WTC11 (cell line): ENCODE data around the gene FST. TPM values are rescaled to one million over a fixed set of nuclear protein-coding genes. Genes with fewer than 3 reads are reported as not detected.
A peak's percentile ranks its signal among the peaks of the same experiment; 100 is the strongest.

Source experiments
- ATAC-seq: fragments of 200-7000 bp; cut with Tn5 transposase; 2 replicates; pipeline ENCODE4 v1.10.0; 2021; ENCODE audit warnings: mild to moderate bottlenecking, moderate library complexity
- CTCF ChIA-PET: fragments of 300-600 bp; sonication (Branson Sonifier 250); formaldehyde crosslinking; loops from one replicate; lab custom pipeline; 2021; ENCODE audit warnings: antibody characterized with exemption; lab: Charles Lee
- POLR2A ChIA-PET: fragments of 350-600 bp; sonication (Branson Sonifier 250); formaldehyde crosslinking; loops from one replicate; lab custom pipeline; 2021; ENCODE audit warnings: antibody characterized with exemption; lab: Charles Lee
- DNase-seq: peaks from one replicate; pipeline ENCODE4 v3.0.0; 2021; ENCODE audit warnings: low spot score
- H3K27ac Mint-ChIP-seq: 2 replicates; pipeline ENCODE4 v1.8.0; 2021; ENCODE audit warnings: mixed read lengths
- H3K27me3 Mint-ChIP-seq: 2 replicates; pipeline ENCODE4 v1.8.0; 2021; ENCODE audit warnings: low read depth, mild to moderate bottlenecking, moderate library complexity, mixed read lengths
- H3K36me3 Mint-ChIP-seq: 2 replicates; pipeline ENCODE4 v1.8.0; 2021; ENCODE audit warnings: mixed read lengths
- H3K4me1 Mint-ChIP-seq: 2 replicates; pipeline ENCODE4 v1.8.0; 2022; ENCODE audit warnings: mixed read lengths
- H3K4me3 Mint-ChIP-seq: 2 replicates; pipeline ENCODE4 v1.8.0; 2021; ENCODE audit warnings: mild to moderate bottlenecking, moderate library complexity, mixed read lengths
- H3K9me3 Mint-ChIP-seq: 2 replicates; pipeline ENCODE4 v1.8.0; 2021; ENCODE audit warnings: mixed read lengths
- ARID4B ChIP-seq: sonication (generic); formaldehyde crosslinking; IDR thresholded peaks from 2 replicates; pipeline ENCODE4 v1.8.0; 2023; ENCODE audit warnings: missing genetic modification reagents, mild to moderate bottlenecking, borderline replicate concordance
- CREB1 ChIP-seq: sonication (generic); formaldehyde crosslinking; IDR thresholded peaks from 2 replicates; pipeline ENCODE4 v1.8.0; 2023; ENCODE audit warnings: mild to moderate bottlenecking, missing genetic modification reagents
- EMX1 ChIP-seq: fragments of 250-450 bp; sonication (Bioruptor Pico); IDR thresholded peaks from 2 replicates; pipeline ENCODE4 v1.8.0; 2021; ENCODE audit warnings: mild to moderate bottlenecking
- ESRRA ChIP-seq: sonication (generic); formaldehyde crosslinking; IDR thresholded peaks from 2 replicates; pipeline ENCODE4 v1.8.1; 2022; ENCODE audit warnings: mild to moderate bottlenecking, missing genetic modification reagents, borderline replicate concordance
- GABPB1 ChIP-seq: sonication (generic); formaldehyde crosslinking; IDR thresholded peaks from 2 replicates; pipeline ENCODE4 v1.8.1; 2023; ENCODE audit warnings: mild to moderate bottlenecking, missing genetic modification reagents
- GRHL2 ChIP-seq: fragments of 250-450 bp; sonication (Bioruptor Pico); IDR thresholded peaks from 2 replicates; pipeline ENCODE4 v1.8.0; 2022; ENCODE audit warnings: mild to moderate bottlenecking, moderate library complexity; ENCODE audit not compliant: insufficient replicate concordance, severe bottlenecking
- MAX ChIP-seq: sonication (generic); formaldehyde crosslinking; IDR thresholded peaks from 2 replicates; pipeline ENCODE4 v1.8.0; 2022; ENCODE audit warnings: mild to moderate bottlenecking, missing genetic modification reagents
- MLX ChIP-seq: sonication (generic); formaldehyde crosslinking; IDR thresholded peaks from 2 replicates; pipeline ENCODE4 v1.8.1; 2023; ENCODE audit warnings: mild to moderate bottlenecking, missing genetic modification reagents, moderate library complexity
- NR2C2 ChIP-seq: sonication (generic); formaldehyde crosslinking; IDR thresholded peaks from 2 replicates; pipeline ENCODE4 v1.8.0; 2022; ENCODE audit warnings: mild to moderate bottlenecking, missing genetic modification reagents
- PRRX2 ChIP-seq: fragments of 250-450 bp; sonication (Bioruptor Pico); IDR thresholded peaks from 2 replicates; pipeline ENCODE4 v1.8.0; 2021; ENCODE audit warnings: mild to moderate bottlenecking
- RELA ChIP-seq: sonication (generic); formaldehyde crosslinking; IDR thresholded peaks from 2 replicates; pipeline ENCODE4 v1.8.1; 2022; ENCODE audit warnings: missing genetic modification reagents, mild to moderate bottlenecking, borderline replicate concordance
- ZNF671 ChIP-seq: fragments of 250-450 bp; sonication (Bioruptor Pico); IDR thresholded peaks from 2 replicates; pipeline ENCODE4 v1.8.0; 2021; ENCODE audit warnings: mild to moderate bottlenecking
- total RNA-seq: library from RNA; stranded (reverse); gene quantifications from 3 replicates; pipeline ENCODE4 v1.2.3, GENCODE V29; 2021
- TF ChIP-seq, protein P1 (sequence below): fragments of 250-450 bp; sonication (Bioruptor Pico); IDR thresholded peaks from 2 replicates; pipeline ENCODE4 v1.9.0; 2021; ENCODE audit warnings: moderate library complexity, mild to moderate bottlenecking, inconsistent platforms, borderline replicate concordance
- TF ChIP-seq, protein P2 (sequence below): sonication (generic); formaldehyde crosslinking; IDR thresholded peaks from 2 replicates; pipeline ENCODE4 v1.8.0; 2023; ENCODE audit warnings: missing genetic modification reagents
- TF ChIP-seq, protein P3 (sequence below): fragments of 250-450 bp; sonication (Bioruptor Pico); conservative IDR thresholded peaks from 2 replicates; pipeline ENCODE4 v1.9.0; 2021; ENCODE audit warnings: mild to moderate bottlenecking
- TF ChIP-seq, protein P4 (sequence below): fragments of 250-450 bp; sonication (Bioruptor Pico); IDR thresholded peaks from 2 replicates; pipeline ENCODE4 v1.8.0; 2021; ENCODE audit warnings: mild to moderate bottlenecking

The FST gene
- total RNA-seq, 1 experiment from 2014 or later, result 11.8 TPM

GRCh38 chr5:53463909-53464621, 16.4 kb upstream of the FST start:
- Mint-ChIP-seq H3K36me3 (peaks cover 5% of the 10 kb centered on the region), H3K4me3 (no peak overlapping the region), H3K27ac (no peak overlapping the region), H3K4me1 (peaks cover 5% of the 10 kb centered on the region)
- POLR2A ChIA-PET, result no interaction called here
- TF ChIP-seq MLX (CRISPR knock-in tag) (no peak), MAX (no peak), ARID4B (no peak), ESRRA (CRISPR knock-in tag) (no peak)
- TF ChIP-seq, protein P1, sequence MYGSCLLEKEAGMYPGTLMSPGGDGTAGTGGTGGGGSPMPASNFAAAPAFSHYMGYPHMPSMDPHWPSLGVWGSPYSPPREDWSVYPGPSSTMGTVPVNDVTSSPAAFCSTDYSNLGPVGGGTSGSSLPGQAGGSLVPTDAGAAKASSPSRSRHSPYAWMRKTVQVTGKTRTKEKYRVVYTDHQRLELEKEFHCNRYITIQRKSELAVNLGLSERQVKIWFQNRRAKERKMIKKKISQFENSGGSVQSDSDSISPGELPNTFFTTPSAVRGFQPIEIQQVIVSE (CRISPR knock-in tag), result no peak
- TF ChIP-seq, protein P2, sequence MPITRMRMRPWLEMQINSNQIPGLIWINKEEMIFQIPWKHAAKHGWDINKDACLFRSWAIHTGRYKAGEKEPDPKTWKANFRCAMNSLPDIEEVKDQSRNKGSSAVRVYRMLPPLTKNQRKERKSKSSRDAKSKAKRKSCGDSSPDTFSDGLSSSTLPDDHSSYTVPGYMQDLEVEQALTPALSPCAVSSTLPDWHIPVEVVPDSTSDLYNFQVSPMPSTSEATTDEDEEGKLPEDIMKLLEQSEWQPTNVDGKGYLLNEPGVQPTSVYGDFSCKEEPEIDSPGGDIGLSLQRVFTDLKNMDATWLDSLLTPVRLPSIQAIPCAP, result no peak
- TF ChIP-seq, all 79 proteins: peak for 0
- CTCF ChIA-PET, result interaction anchor here (1.4 kb wide), 1 partner anchor 26 kb away, joined by 3 read pairs; no protein-coding TSS in a partner anchor
- DNase-seq (no peak), ATAC-seq (no peak)
- Mint-ChIP-seq H3K27me3 (no peaks in the 10 kb centered on the region), H3K9me3 (peaks cover 12% of the 10 kb centered on the region)

DNA sequence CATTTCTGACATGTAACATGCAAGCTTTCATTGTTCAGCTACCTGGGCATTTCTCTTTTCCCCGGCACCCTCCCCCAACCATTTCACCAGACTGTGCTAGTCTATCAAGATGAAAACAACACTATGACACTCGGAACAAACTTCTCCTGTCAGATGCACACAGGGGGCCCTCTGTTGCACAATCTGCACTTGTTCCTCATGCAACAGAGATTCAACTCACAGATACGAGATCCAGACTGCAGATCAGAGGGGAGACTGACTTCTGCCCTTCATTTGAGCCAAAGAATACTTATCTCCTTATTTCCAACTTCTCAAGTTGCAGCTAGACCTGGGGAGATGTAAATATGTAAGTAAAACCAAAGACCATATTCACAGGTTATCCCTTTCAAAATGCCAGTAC, 15.7 kb upstream of the FST start:
- peaks cover 6% of the 10 kb centered on the region for H3K9me3 Mint-ChIP-seq
- H3K4me3 Mint-ChIP-seq, result no peak overlapping the region
- POLR2A ChIA-PET, result no interaction called here
- no peak overlapping the region for H3K27ac Mint-ChIP-seq
- no peak for TF ChIP-seq CREB1 (CRISPR knock-in tag)
- TF ChIP-seq GABPB1 (CRISPR knock-in tag), result peak; percentile 93
- TF ChIP-seq, all 79 proteins: peak for 1
- Mint-ChIP-seq H3K27me3 (no peaks in the 10 kb centered on the region), H3K4me1 (peaks cover 4% of the 10 kb centered on the region), H3K36me3 (no peaks in the 10 kb centered on the region; the same call in 1 of the 2 replicates)
- no peak for ATAC-seq
- CTCF ChIA-PET, result interaction anchor here (0.6 to 1.4 kb wide), 2 partner anchors 26 to 34 kb away, joined by 3 read pairs; no protein-coding TSS in a partner anchor
- no peak for DNase-seq

GRCh38 chr5:53469946-53470687, 10.3 kb upstream of the FST start:
- no peak for TF ChIP-seq ZNF671 (CRISPR knock-in tag)
- TF ChIP-seq, all 79 proteins: peak for 0
- ChIA-PET POLR2A (no interaction called here), CTCF (no interaction called here)
- Mint-ChIP-seq H3K27ac (no peak overlapping the region), H3K36me3 (no peaks in the 10 kb centered on the region), H3K4me1 (no peaks in the 10 kb centered on the region), H3K27me3 (no peaks in the 10 kb centered on the region), H3K9me3 (no peaks in the 10 kb centered on the region), H3K4me3 (no peak overlapping the region)
- DNase-seq (no peak), ATAC-seq (no peak)

GRCh38 chr5:53472279-53472678, 8.2 kb upstream of the FST start:
- Mint-ChIP-seq H3K27me3 (no peaks in the 10 kb centered on the region), H3K4me1 (no peaks in the 10 kb centered on the region; the same call in 1 of the 2 replicates), H3K27ac (no peak overlapping the region), H3K9me3 (no peaks in the 10 kb centered on the region), H3K36me3 (no peaks in the 10 kb centered on the region), H3K4me3 (no peak overlapping the region)
- ChIA-PET POLR2A (no interaction called here), CTCF (no interaction called here)
- ATAC-seq (no peak), DNase-seq (no peak)
- no peak for TF ChIP-seq ZNF671 (CRISPR knock-in tag)
- TF ChIP-seq GRHL2 (CRISPR knock-in tag), result no peak
- TF ChIP-seq, protein P3, sequence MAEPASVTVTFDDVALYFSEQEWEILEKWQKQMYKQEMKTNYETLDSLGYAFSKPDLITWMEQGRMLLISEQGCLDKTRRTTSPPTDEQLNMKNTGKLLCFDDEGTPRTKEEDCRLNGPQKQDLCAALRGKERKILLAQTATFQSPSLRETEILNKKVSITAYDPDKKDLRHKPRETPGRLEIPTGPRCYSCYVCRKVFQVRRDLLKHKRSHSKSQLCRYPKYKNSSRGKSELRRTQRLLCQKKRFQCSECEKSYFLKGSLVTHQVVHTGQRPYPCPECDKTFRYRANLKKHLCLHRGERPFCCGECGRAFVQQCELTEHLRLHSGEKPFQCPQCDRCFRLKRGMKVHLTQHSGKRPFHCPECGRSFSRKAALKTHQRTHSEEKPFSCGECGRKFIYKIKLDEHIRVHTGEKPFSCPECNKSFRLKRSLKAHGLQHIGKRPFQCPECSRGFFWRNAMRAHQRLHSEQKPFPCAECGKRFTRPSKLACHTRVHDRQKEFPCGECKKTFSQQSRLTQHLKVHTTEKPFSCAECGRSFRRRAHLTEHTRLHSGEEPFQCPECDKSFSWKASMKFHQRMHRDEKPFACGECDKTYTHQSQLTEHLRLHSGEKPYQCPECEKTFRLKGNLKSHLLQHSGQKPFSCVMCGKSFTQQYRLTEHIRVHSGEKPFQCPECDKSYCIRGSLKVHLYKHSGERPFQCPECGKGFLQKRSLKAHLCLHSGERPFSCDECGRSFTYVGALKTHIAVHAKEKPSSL (CRISPR knock-in tag), result no peak
- TF ChIP-seq, protein P4, sequence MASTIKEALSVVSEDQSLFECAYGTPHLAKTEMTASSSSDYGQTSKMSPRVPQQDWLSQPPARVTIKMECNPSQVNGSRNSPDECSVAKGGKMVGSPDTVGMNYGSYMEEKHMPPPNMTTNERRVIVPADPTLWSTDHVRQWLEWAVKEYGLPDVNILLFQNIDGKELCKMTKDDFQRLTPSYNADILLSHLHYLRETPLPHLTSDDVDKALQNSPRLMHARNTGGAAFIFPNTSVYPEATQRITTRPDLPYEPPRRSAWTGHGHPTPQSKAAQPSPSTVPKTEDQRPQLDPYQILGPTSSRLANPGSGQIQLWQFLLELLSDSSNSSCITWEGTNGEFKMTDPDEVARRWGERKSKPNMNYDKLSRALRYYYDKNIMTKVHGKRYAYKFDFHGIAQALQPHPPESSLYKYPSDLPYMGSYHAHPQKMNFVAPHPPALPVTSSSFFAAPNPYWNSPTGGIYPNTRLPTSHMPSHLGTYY (CRISPR knock-in tag), result no peak
- TF ChIP-seq EMX1, result no peak
- TF ChIP-seq NR2C2 (CRISPR knock-in tag), result no peak
- no peak for TF ChIP-seq PRRX2 (CRISPR knock-in tag)
- no peak for TF ChIP-seq RELA (CRISPR knock-in tag)
